RWPE1 (cell line): ENCODE measurements around the gene TTC21B.

ENCODE experiments used
- CTCF ChIA-PET: fragments of 350-600 bp; sonication (Branson Sonifier 250); formaldehyde crosslinking; extraction: SDS; loops from one replicate; lab custom pipeline; 2021; lab: Yijun Ruan, JAX
- POLR2A ChIA-PET: fragments of 400-600 bp; formaldehyde crosslinking; extraction: SDS; loops from one replicate; lab custom pipeline; 2020; ENCODE audit warnings: antibody characterized with exemption; ENCODE audit not compliant: low non-redundant PET; lab: Yijun Ruan, JAX
- DNase-seq: peaks from one replicate; pipeline ENCODE4 v3.0.0; 2012; ENCODE audit warnings: low spot score
- H3K27ac ChIP-seq: fragments of 450-650 bp; 2 replicates; pipeline ENCODE4 v1.5.1; 2017
- TF ChIP-seq, protein P1 (sequence below): fragments of 450-650 bp; conservative IDR thresholded peaks from 2 replicates; pipeline ENCODE4 v1.5.1; 2017; ENCODE audit warnings: low read depth, mild to moderate bottlenecking

The TTC21B gene

GRCh38 chr2:165911981-165912380, 41.6 kb downstream of the TTC21B start:
- DNase-seq = no peak
- TF ChIP-seq, protein P1, sequence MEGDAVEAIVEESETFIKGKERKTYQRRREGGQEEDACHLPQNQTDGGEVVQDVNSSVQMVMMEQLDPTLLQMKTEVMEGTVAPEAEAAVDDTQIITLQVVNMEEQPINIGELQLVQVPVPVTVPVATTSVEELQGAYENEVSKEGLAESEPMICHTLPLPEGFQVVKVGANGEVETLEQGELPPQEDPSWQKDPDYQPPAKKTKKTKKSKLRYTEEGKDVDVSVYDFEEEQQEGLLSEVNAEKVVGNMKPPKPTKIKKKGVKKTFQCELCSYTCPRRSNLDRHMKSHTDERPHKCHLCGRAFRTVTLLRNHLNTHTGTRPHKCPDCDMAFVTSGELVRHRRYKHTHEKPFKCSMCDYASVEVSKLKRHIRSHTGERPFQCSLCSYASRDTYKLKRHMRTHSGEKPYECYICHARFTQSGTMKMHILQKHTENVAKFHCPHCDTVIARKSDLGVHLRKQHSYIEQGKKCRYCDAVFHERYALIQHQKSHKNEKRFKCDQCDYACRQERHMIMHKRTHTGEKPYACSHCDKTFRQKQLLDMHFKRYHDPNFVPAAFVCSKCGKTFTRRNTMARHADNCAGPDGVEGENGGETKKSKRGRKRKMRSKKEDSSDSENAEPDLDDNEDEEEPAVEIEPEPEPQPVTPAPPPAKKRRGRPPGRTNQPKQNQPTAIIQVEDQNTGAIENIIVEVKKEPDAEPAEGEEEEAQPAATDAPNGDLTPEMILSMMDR = no peak
- ChIA-PET POLR2A (no interaction called here), CTCF (interaction anchor here (0.6 to 1.2 kb wide), 2 partner anchors 13 to 708 kb away, joined by 3 to 7 read pairs; partner anchors contain the start of gene SCN3A)
- no peak overlapping the region for H3K27ac ChIP-seq

DNA sequence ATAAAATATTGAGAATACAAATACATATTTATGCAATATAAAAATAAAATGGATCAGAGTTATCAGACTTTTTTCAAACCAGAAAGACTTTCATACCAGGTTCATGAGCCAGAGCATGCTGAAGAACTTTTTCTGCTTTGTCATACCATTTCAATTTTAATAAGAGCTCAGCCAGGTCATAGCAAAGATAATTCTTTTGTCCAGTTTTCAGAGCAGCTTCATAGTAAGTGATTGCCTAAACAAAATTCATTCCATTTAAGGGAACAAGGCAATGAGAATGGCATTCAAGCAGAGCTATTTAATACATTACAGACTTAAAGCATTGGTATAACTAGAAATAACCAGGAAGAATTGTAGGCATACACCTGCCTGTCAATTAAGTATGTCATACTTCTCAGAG, 42.3 kb downstream of the TTC21B start:
- CTCF ChIA-PET = interaction anchor here (0.6 to 1.2 kb wide), 2 partner anchors 13 to 218 kb away, joined by 3 to 7 read pairs; no protein-coding TSS in a partner anchor
- POLR2A ChIA-PET = no interaction called here
- no peak for DNase-seq
- TF ChIP-seq, protein P1 = no peak
- H3K27ac ChIP-seq = no peak overlapping the region

GRCh38 chr2:165909466-165909865, 44.1 kb downstream of the TTC21B start:
- no peak for DNase-seq
- TF ChIP-seq, protein P1 = no peak
- ChIA-PET POLR2A (interaction anchor here (0.6 kb wide), 1 partner anchor 218 kb away, joined by 3 read pairs; the partner anchor contains the start of gene SCN1A), CTCF (interaction anchor here (0.6 kb wide), 1 partner anchor 94 kb away, joined by 3 read pairs; no protein-coding TSS in a partner anchor)
- H3K27ac ChIP-seq = no peak overlapping the region

GRCh38 chr2:165905854-165906253, 47.7 kb downstream of the TTC21B start:
- ChIA-PET POLR2A (no interaction called here), CTCF (interaction anchor here (0.6 kb wide), 2 partner anchors 8 to 124 kb away, joined by 3 read pairs; no protein-coding TSS in a partner anchor)
- TF ChIP-seq, protein P1 = no peak
- no peak for DNase-seq
- no peak overlapping the region for H3K27ac ChIP-seq

DNA sequence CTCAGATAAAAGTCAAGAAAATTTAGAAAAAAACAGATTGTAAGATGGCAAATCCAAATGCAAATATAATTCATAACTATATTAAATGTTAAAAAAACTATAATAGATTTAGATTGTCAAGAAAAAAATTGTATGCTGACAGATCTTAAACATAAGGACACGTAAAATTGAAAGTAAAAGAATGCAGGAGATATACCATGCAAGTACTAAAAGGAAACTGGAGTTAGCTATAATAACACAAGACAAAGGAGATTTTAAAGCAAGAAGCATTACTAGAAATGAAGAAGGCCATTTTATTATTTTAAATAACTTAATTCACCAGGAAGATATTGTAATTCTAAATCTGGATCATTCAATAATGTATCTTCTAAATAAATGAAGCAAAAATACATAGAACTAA, 48.3 kb downstream of the TTC21B start:
- ChIA-PET CTCF (no interaction called here), POLR2A (no interaction called here)
- no peak overlapping the region for H3K27ac ChIP-seq
- TF ChIP-seq, protein P1 = no peak
- no peak for DNase-seq

GRCh38 chr2:165904432-165904831, 49.1 kb downstream of the TTC21B start:
- CTCF ChIA-PET = no interaction called here

More at GRCh38 chr2:165904432-165904831, 49.1 kb downstream of the TTC21B start:
- DNase-seq = no peak
- H3K27ac ChIP-seq = no peak overlapping the region
- TF ChIP-seq, protein P1 = no peak
- POLR2A ChIA-PET = no interaction called here
